Measurements from ENCODE around the gene LRRC46. TPM values are rescaled to one million over a fixed set of nuclear protein-coding genes. Genes with fewer than 3 reads are reported as not detected.

Gene LRRC46
- not detected in 2 replicates for total RNA-seq (2013; cell fraction: nucleolus; rRNA removed)
- total RNA-seq (2014; rRNA removed) (0.16 and 0.23 TPM in 2 replicates), total RNA-seq (2014; rRNA removed; fragmentation: Illumina TruSeq; extraction: Trizol) (0.22 and 0.37 TPM in 2 replicates), total RNA-seq (2021) (0.38 and 0.53 TPM in 2 replicates), polyA plus RNA-seq (2011; rRNA removed) (0.35 and 0.39 TPM in 2 replicates), polyA plus RNA-seq (2014; fragmentation: Illumina TruSeq; extraction: Trizol) (1.0 and 2.8 TPM in 2 replicates), polyA plus RNA-seq (2014; fragmentation: Nextera tagmentation; extraction: Ambion mirVana) (under 1 TPM in 1 of 2 experiments, not detected in 1; 0.15 TPM), polyA plus RNA-seq (2014; rRNA removed) (0.29 and 0.72 TPM in 2 replicates), polyA plus RNA-seq (2016; fragmentation: Nextera tagmentation; extraction: Ambion mirVana) (1 to 10 TPM; 1.7 to 1.8 TPM), polyA minus RNA-seq (2011; rRNA and poly(A)+ RNA removed) (0.31 and 0.37 TPM in 2 replicates), Bru-seq, nascent RNA (percentile 22 among the genes with signal in this experiment), BruChase-seq, experiment 1, labeled RNA remaining after a 6-hour chase (not detected), BruChase-seq, experiment 2, labeled RNA remaining after a 2-hour chase (not detected)
- 0.42 TPM for polyA plus RNA-seq (2011; ENCODE audit: low read depth)
- 0.28 and 0.45 TPM in 2 replicates for polyA plus RNA-seq (2011; cell fraction: cytosol; rRNA removed)
- polyA plus RNA-seq (2011; cell fraction: nucleus; rRNA removed): 0.67 and 0.89 TPM in 2 replicates
- 0.34 and 0.35 TPM in 2 replicates for polyA plus RNA-seq (2012)
- not detected in 2 replicates for polyA minus RNA-seq (2011; cell fraction: cytosol; rRNA and poly(A)+ RNA removed)
- polyA minus RNA-seq (2011; cell fraction: nucleus; rRNA and poly(A)+ RNA removed): 0.48 TPM in 1 of 2 replicates, not detected in the other
- long read RNA-seq, experiment 1: 0 reads
- long read RNA-seq, experiment 2, partial matches to known transcripts: 0 of 2 reads
- long read RNA-seq, experiment 2, other reads (novel, unspliced or antisense): 0 of 2 reads

GRCh38 chr17:47831003-47831933 lies at the start of gene LRRC46, which contains the start of gene MRPL10:
LRRC46 (plus strand) TSS chr17:47831670; CDS start chr17:47831990, 320 bp downstream.
MRPL10 (minus strand) TSS chr17:47831541; CDS start chr17:47831511, 30 bp downstream.
- FAIRE-seq: peak; percentile 93
- Histone ChIP-seq H3K27ac (ENCODE audit: control insufficient read depth, insufficient read depth) (peak within 1 kb of the TSS; percentile 67), H3K36me3 (ENCODE audit: control insufficient read depth in 2 of 2, insufficient read depth in 2 of 2, low read length in 1 of 2) (peaks cover 6 to 13% of the 10 kb centered on the region in 2 experiments; a peak in 3 of 4 replicates), H2AFZ (ENCODE audit: control insufficient read depth, low read depth, low read length) (peak within 1 kb of the TSS; percentile 84), H3K9me3 (replicated peaks; ENCODE audit: control insufficient read depth, insufficient read depth, low read length) (no peaks in the 10 kb centered on the region), H3K4me2 (ENCODE audit: control insufficient read depth, insufficient read depth) (peak within 1 kb of the TSS; percentile 96), H3K27me3 (replicated peaks in 1 of 2; ENCODE audit: control insufficient read depth in 2 of 2, insufficient read depth in 2 of 2, low read length in 1 of 2) (no peaks in the 10 kb centered on the region), H3K4me3 (peak within 1 kb of the TSS; percentile 97), H3K79me2 (ENCODE audit: control insufficient read depth, insufficient read depth, low read length) (peaks cover 17% of the 10 kb centered on the region), H3K4me1 (ENCODE audit: control insufficient read depth, insufficient read depth, low read length) (peaks cover 9% of the 10 kb centered on the region), H3K9ac (ENCODE audit: control insufficient read depth, insufficient read depth, low read length) (peak within 1 kb of the TSS; percentile 76), H4K20me1 (ENCODE audit: control insufficient read depth, insufficient read depth) (no peaks in the 10 kb centered on the region)
- DNase-seq (ENCODE audit: low read depth, low spot score): peak; percentile 66
- peak; percentile 99 for ATAC-seq
- ChIA-PET RAD21 (ENCODE audit: unreplicated experiment) (interaction anchor here (1.1 to 1.4 kb wide), 3 partner anchors 58 to 182 kb away, joined by 3 to 7 read pairs (median 3); partner anchors contain the start of gene KPNB1), SMC1A (ENCODE audit: uncharacterized antibody, unreplicated experiment) (interaction anchor here (0.6 to 1.6 kb wide), 4 partner anchors 10 to 143 kb away, joined by 3 to 7 read pairs (median 3); partner anchors contain the start of gene OSBPL7), POLR2A (interaction anchor here (0.6 to 2.3 kb wide), 6 partner anchors 9 to 113 kb away, joined by 3 to 14 read pairs (median 4); partner anchors contain the start of genes OSBPL7, SCRN2 and SP2), CTCF (interaction anchor here (0.7 to 3.6 kb wide), 8 partner anchors 9 to 180 kb away, joined by 3 to 24 read pairs (median 4); partner anchors contain the start of genes OSBPL7 and SCRN2)
- intact Hi-C loops (cut with micrococcal nuclease; ENCODE audit: unreplicated experiment): no loop called here
- TSS peak; percentile 88 for BruUV-seq (replicated peaks)
- WGBS (ENCODE audit: insufficient coverage, insufficient replicate concordance, low lambda C conversion rate, missing lambda C conversion rate): 2% methylated on average over 40 of the region's 42 CpGs
- in situ Hi-C loops (cut with MboI): no loop called here
- TF ChIP-seq FOXK2 (IDR thresholded peaks at IDR 0.05) (no peak), TCF12 (IDR thresholded peaks at IDR 0.05; ENCODE audit: low read depth, low read length) (peak; percentile 77; the same call in 1 of the 2 replicates), SUZ12 (IDR thresholded peaks at IDR 0.05; ENCODE audit: unreplicated experiment) (no peak), SMAD5 (IDR thresholded peaks at IDR 0.05; ENCODE audit: low read depth) (peak; percentile 92; the same call in 1 of the 2 replicates), PAX5 (IDR thresholded peaks at IDR 0.05; ENCODE audit: borderline replicate concordance, low read depth, low read length) (peak; percentile 44; the same call in 1 of the 2 replicates), PAX8 (IDR thresholded peaks at IDR 0.05) (no peak), HCFC1 (IDR thresholded peaks at IDR 0.05; ENCODE audit: low read length) (peak; percentile 73), RCOR1 (conservative IDR thresholded peaks at IDR 0.05; ENCODE audit: low read depth, low read length) (no peak), ETV6 (conservative IDR thresholded peaks at IDR 0.05 in 1 of 2, IDR thresholded peaks at IDR 0.05 in 1 of 2; ENCODE audit: borderline replicate concordance in 1 of 2, low read depth in 1 of 2) (peak in 1 of 2 experiments; percentile 58; a peak in 2 of 4 replicates), USF1 (IDR thresholded peaks at IDR 0.05; ENCODE audit: borderline replicate concordance, extremely low read length, insufficient read depth, low read depth, low read length) (no peak), SIN3A (IDR thresholded peaks at IDR 0.05; ENCODE audit: low read depth, low read length) (peak; percentile 85; the same call in 1 of the 2 replicates), EGR1 (IDR thresholded peaks at IDR 0.05; ENCODE audit: borderline replicate concordance in 1 of 2, low read depth in 2 of 2, low read length in 2 of 2) (peak; percentile 47 to 93), GATAD2B (conservative IDR thresholded peaks at IDR 0.05; ENCODE audit: low read depth) (no peak), RAD51 (IDR thresholded peaks at IDR 0.05) (no peak), MXI1 (IDR thresholded peaks at IDR 0.05; ENCODE audit: low read depth, low read length) (peak; percentile 91)
